Ascending aorta (tissue), 2 donors: ENCODE data around the gene YOD1. TPM values are rescaled to one million over a fixed set of nuclear protein-coding genes. Genes with fewer than 3 reads are reported as not detected.

Source experiments
- DNase-seq, 2 donors: peaks; one replicate each; pipeline ENCODE4 v3.0.0-alpha.2; 2019; ENCODE audit warnings: low spot score in 2 of 2
- H3K27ac ChIP-seq, 2 donors: fragments of 200-600 bp; sonication (generic); one replicate each; pipeline ENCODE4 v1.5.1; 2016 to 2017; ENCODE audit warnings: mild to moderate bottlenecking in 1 of 2
- H3K27me3 ChIP-seq: fragments of 200-600 bp; sonication (generic); one replicate; pipeline ENCODE4 v1.5.1; 2017
- H3K36me3 ChIP-seq, 2 donors: fragments of 200-600 bp; sonication (generic); one replicate each; pipeline ENCODE4 v1.5.1; 2016
- H3K4me1 ChIP-seq, 2 donors: fragments of 200-600 bp; sonication (generic); one replicate each; pipeline ENCODE4 v1.5.1; 2016 to 2017; ENCODE audit warnings: mild to moderate bottlenecking in 1 of 2
- H3K4me3 ChIP-seq, 2 donors: fragments of 200-600 bp; sonication (generic); one replicate each; pipeline ENCODE4 v1.5.1; 2016 to 2017; ENCODE audit warnings: mild to moderate bottlenecking in 1 of 2
- H3K9me3 ChIP-seq, 2 donors: fragments of 200-600 bp; sonication (generic); one replicate each; pipeline ENCODE4 v1.5.1; 2016
- intact Hi-C: fragments of 100-400 bp; cut with DNase I; formaldehyde crosslinking; loops from one replicate; pipeline ENCODE4 v1.15.1; 2023
- total RNA-seq: library from RNA; depleted of rRNA; stranded (reverse); fragments of >200 nt; gene quantifications from one replicate; pipeline ENCODE4 v1.1.0, GENCODE V29; 2016
- TF ChIP-seq, protein P1 (sequence below), 3 experiments: fragments of 200-600 bp in 2 of 3; fragments of 450-650 bp in 1 of 3; sonication (generic) in 2 of 3; IDR thresholded peaks; one replicate each; pipeline ENCODE4 v1.5.1; 2016 to 2019; ENCODE audit warnings: antibody characterized with exemption in 3 of 3, mild to moderate bottlenecking in 1 of 3, moderate library complexity in 1 of 3

The YOD1 gene
- total RNA-seq, 1 donor from 2014 or later: 4.0 TPM

DNA sequence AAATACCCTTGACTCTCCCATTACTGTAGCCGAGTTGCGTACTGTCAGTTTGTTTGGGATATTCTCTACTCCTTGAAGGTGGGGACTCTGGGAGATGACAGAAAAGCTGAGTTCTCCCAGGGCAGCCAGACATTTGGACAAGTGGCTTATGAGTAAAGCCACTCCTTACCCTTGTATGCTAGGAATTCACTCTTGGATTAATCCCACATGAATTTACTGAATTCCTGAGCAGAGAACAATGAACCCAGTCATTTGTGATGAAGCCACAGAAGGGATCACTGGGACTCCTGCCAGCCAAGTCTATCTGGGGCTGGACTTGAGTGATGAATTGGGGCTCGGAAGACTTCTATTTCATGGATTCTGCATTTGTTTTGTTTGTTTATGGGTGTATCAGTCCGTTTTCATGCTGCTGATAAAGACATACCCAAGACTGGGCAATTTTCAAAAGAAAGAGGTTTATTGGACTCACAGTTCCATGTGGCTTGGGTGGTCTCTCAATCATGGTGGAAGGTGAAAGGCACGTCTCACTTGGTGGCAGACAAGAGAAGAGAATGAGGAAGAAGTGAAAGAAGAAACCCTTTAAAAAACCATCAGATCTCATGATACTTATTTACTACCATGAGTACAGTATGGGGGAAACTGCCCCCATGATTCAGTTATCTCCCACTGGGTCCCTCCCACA lies 43.5 kb downstream of the YOD1 start:
- no peak for DNase-seq
- TF ChIP-seq, protein P1, sequence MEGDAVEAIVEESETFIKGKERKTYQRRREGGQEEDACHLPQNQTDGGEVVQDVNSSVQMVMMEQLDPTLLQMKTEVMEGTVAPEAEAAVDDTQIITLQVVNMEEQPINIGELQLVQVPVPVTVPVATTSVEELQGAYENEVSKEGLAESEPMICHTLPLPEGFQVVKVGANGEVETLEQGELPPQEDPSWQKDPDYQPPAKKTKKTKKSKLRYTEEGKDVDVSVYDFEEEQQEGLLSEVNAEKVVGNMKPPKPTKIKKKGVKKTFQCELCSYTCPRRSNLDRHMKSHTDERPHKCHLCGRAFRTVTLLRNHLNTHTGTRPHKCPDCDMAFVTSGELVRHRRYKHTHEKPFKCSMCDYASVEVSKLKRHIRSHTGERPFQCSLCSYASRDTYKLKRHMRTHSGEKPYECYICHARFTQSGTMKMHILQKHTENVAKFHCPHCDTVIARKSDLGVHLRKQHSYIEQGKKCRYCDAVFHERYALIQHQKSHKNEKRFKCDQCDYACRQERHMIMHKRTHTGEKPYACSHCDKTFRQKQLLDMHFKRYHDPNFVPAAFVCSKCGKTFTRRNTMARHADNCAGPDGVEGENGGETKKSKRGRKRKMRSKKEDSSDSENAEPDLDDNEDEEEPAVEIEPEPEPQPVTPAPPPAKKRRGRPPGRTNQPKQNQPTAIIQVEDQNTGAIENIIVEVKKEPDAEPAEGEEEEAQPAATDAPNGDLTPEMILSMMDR (IDR thresholded peaks at IDR 0.05): no peak
- H3K36me3 ChIP-seq: no peaks in the 10 kb centered on the region
- no peak overlapping the region for H3K27ac ChIP-seq
- H3K27me3 ChIP-seq: no peaks in the 10 kb centered on the region
- H3K9me3 ChIP-seq: no peaks in the 10 kb centered on the region
- intact Hi-C loops: no loop called here
- no peaks in the 10 kb centered on the region for H3K4me1 ChIP-seq
- no peak overlapping the region for H3K4me3 ChIP-seq

DNA sequence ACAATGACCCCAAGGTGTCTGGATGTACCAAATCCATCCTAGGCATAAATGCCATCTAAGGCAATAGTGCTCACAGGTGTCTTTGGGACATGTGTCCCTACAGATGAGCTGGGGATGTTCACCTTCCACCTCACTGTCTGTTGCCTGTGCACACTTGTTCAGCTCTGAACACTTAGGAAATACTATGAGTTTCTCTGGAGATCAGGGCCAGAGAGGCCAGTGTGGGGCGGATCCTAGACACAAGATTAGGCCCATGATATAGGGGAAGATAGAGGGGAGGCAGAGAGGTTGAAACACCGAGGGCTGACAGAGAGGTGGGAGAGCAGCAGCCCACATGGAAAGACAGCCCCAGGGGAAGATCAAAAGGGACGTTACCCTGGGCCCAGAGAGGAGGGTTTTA lies 44.1 kb downstream of the YOD1 start:
- H3K9me3 ChIP-seq: no peaks in the 10 kb centered on the region

DNA sequence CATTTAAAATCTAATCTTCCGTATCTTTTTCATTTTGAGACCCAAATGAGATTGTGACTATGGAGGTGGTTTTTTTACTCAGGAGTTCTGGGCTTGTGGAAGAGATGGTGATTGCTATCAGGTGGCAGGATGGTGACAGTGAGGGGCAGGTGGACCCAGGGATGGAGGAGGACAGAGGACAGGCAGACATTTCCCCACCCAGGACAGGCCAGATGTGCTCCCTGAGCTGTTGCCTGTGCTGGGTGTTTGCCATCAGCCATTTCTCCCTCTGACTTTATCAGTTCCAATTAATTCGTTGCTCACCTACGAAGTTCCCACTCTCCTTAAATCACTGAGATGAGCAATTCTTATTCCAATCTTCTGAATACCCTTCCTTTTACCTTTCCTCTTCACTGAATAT lies 44.9 kb downstream of the YOD1 start:
- H3K4me1 ChIP-seq: no peaks in the 10 kb centered on the region
- intact Hi-C loops: no loop called here
- no peaks in the 10 kb centered on the region for H3K27me3 ChIP-seq
- TF ChIP-seq, protein P1 (IDR thresholded peaks at IDR 0.05): no peak
- DNase-seq: no peak
- no peaks in the 10 kb centered on the region for H3K36me3 ChIP-seq
- no peaks in the 10 kb centered on the region for H3K9me3 ChIP-seq
- no peak overlapping the region for H3K4me3 ChIP-seq
- H3K27ac ChIP-seq: no peak overlapping the region

More for the DNA sequence above, 44.1 kb downstream of the YOD1 start:
- TF ChIP-seq, protein P1 (IDR thresholded peaks at IDR 0.05): no peak
- intact Hi-C loops: no loop called here
- H3K4me3 ChIP-seq: no peak overlapping the region
- no peaks in the 10 kb centered on the region for H3K4me1 ChIP-seq
- H3K27ac ChIP-seq: no peak overlapping the region
- DNase-seq: no peak
- H3K36me3 ChIP-seq: no peaks in the 10 kb centered on the region
- no peaks in the 10 kb centered on the region for H3K27me3 ChIP-seq

DNA sequence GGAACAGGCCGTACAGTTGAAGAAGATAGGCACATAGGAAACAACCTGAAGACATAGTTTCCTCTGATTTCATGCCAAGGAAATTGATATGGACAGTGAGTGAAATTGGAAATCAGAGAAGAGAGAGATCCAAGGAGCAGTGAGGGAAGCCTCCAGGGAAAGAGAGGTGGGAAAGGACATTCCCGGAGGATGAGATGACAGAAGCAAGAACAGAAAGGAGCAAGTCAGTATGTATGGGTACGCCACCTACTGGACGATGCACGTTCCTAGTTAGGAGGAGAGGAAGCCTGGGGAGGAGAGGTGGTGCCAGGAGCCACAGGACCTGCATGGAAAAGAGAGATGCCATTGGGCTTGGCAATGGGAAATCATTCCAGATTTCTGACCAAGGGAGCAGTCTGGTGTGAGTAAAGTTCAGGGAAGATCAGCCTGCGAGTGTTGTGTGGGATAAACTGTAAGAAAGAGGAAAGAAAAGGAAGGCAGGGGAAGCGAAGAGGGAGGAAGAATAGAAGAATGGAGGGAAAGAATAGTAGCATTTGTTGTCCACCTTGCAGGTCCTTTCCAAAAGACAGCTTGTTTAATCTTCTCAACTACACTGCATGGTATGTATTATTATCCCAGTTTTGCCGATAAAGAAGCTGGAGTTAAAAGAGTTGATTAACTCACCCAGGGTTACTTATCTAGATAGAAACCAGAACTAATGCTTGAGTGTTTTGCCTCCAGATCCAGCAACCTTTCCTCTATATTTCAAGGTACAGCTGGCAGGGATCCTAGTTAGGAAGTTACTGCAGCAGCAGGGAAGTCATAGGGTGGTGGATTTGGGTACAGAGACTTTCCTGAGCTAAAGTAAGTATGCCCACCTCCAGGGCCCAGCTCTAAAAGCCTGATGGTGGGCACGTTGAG lies 45.8 kb downstream of the YOD1 start:
- Histone ChIP-seq H3K27ac (no peak overlapping the region), H3K4me1 (no peaks in the 10 kb centered on the region), H3K36me3 (no peaks in the 10 kb centered on the region), H3K27me3 (no peaks in the 10 kb centered on the region), H3K4me3 (no peak overlapping the region), H3K9me3 (no peaks in the 10 kb centered on the region)
- DNase-seq: no peak
- TF ChIP-seq, protein P1 (IDR thresholded peaks at IDR 0.05): peak in 2 of 3 experiments; percentile 39 to 50
- intact Hi-C loops: no loop called here

DNA sequence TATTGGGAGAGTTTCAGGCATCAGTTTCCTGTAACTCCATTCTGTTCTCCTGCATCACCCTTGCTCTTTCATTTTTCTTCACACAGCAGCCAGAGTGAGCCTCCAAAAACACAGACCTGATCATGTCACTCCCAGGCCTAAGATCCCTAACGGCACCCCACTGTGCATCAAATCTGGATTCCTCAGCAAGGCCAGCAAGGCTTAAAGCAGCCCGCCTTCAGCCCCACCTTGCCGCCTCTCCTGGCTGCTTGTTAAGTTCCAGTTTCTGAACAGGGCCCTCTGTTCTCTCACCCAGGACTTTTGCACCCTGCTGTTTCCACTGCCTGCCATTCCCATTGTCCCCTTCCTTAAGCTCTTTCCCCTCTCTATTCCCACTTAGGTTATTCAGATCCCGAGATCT lies 47.8 kb downstream of the YOD1 start:
- Histone ChIP-seq H3K9me3 (no peaks in the 10 kb centered on the region), H3K27me3 (no peaks in the 10 kb centered on the region), H3K27ac (no peak overlapping the region), H3K4me3 (no peak overlapping the region), H3K36me3 (no peaks in the 10 kb centered on the region), H3K4me1 (no peaks in the 10 kb centered on the region)
- TF ChIP-seq, protein P1 (IDR thresholded peaks at IDR 0.05): no peak
- DNase-seq: no peak
- intact Hi-C loops: no loop called here
